Adrenal gland (tissue), 5 donors: ENCODE data around the gene CORO2B.

Source experiments
- CTCF ChIP-seq, 6 experiments: fragments of 450-650 bp in 4 of 6; fragments of 200-600 bp in 2 of 6; sonication (generic) in 1 of 6; IDR thresholded peaks; 1 replicate in 5 of 6; 2 replicates in 1 of 6; pipeline versions ENCODE4 v1.5.1 to v1.8.0; 2016 to 2021; ENCODE audit warnings: antibody characterized with exemption in 6 of 6, mild to moderate bottlenecking in 2 of 6, moderate library complexity in 1 of 6
- POLR2A ChIP-seq, 2 donors: fragments of 450-650 bp; IDR thresholded peaks; one replicate each; pipeline ENCODE4 v1.6.1; 2017; ENCODE audit warnings: antibody characterized with exemption in 2 of 2, mild to moderate bottlenecking in 2 of 2, moderate library complexity in 1 of 2
- donor health status: DM: no; HTN: no; CAD: no.

GRCh38 chr15:68627995-68628394 lies 49.2 kb downstream of the CORO2B start:
- TF ChIP-seq CTCF (IDR thresholded peaks at IDR 0.05) (no peak), POLR2A (IDR thresholded peaks at IDR 0.05) (no peak)
